ENCODE data around the gene SNX30. TPM values are rescaled to one million over a fixed set of nuclear protein-coding genes. Genes with fewer than 3 reads are reported as not detected.

The SNX30 gene, protein sequence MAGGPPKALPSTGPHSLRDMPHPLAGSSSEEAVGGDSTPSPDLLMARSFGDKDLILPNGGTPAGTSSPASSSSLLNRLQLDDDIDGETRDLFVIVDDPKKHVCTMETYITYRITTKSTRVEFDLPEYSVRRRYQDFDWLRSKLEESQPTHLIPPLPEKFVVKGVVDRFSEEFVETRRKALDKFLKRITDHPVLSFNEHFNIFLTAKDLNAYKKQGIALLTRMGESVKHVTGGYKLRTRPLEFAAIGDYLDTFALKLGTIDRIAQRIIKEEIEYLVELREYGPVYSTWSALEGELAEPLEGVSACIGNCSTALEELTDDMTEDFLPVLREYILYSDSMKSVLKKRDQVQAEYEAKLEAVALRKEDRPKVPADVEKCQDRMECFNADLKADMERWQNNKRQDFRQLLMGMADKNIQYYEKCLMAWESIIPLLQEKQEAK
- total RNA-seq (10 to 100 TPM; 10.8 to 10.9 TPM), polyA plus RNA-seq (1 to 10 TPM in 1 of 2 donors, under 1 TPM in 1; 0.73 to 3.9 TPM)

DNA sequence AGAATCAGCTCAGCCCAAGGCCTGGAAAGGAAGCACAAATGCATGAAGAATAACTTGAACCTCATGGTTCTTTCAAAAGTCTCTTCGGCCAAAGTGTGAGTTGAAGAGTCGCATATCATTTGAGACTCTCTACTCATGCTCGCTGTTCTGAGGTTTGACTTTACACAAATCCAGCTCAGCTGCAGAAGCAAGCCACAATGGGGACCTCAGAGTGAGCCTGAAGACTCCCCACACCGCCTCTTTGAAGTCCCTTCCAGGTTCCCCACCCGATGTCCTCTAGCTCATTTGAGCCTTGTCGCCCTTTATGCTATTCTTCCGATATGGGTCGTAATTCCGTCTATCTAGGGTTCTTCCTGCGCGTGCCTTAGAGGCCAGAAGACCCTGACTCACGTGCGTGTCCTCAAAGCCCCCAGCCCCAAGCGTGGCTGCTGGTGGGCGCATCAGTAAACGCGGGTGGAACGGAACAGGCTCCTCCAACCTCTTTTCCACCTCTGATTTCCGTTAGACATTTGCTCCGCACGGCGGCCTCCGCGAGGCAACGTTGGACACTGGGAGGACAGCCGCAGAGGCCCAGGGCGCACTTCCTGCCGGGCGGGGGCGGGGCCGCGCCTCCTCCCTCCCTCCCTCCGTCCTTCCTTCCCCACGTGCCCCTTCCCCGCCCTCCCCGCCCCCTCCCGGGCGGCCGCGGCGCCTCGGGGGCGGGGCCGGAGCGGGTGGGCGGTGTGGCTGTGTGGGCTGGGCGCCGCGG, at the start of gene SNX30:
TSS of gene SNX30 (plus strand) at position 745 of the 748 bp plus-strand sequence. CDS start 242 bp downstream, outside the sequence.
- ChIA-PET CTCF (ENCODE audit: partially characterized antibody) (interaction anchor here (1.2 to 1.6 kb wide), 3 partner anchors 10 to 35 kb away, joined by 4 to 7 read pairs (median 5); no protein-coding TSS in a partner anchor), POLR2A (ENCODE audit: partially characterized antibody) (interaction anchor here (0.6 to 5.3 kb wide), 9 partner anchors 10 to 1267 kb away, joined by 3 to 63 read pairs (median 6); partner anchors contain the start of genes HSDL2, INIP, KIAA1958 and PTBP3)
- Histone ChIP-seq H3K27me3 (ENCODE audit: insufficient read depth, low read length) (no peaks in the 10 kb centered on the region), H3K36me3 (ENCODE audit: insufficient read depth, low read length) (no peaks in the 10 kb centered on the region), H3K4me3 (ENCODE audit: low read length in 2 of 2) (peak within 1 kb of the TSS; percentile 57 to 77), H3K9me3 (ENCODE audit: control insufficient read depth in 1 of 2, low read length in 2 of 2) (no peaks in the 10 kb centered on the region), H3K4me1 (ENCODE audit: insufficient read depth, low read length) (peaks cover 61% of the 10 kb centered on the region), H3K27ac (ENCODE audit: low read depth, low read length) (peak within 1 kb of the TSS; percentile 67)
- Mint-ChIP-seq H3K4me3 (peak within 1 kb of the TSS; percentile 85 to 93 (median 90)), H3K36me3 (no peaks in the 10 kb centered on the region), H3K27ac (peak within 1 kb of the TSS; percentile 87 to 97 (median 96)), H3K27me3 (no peaks in the 10 kb centered on the region), H3K4me1 (peaks cover 43 to 70% (median 56%) of the 10 kb centered on the region in 4 donors), H3K9me3 (no peaks in the 10 kb centered on the region)
- DNase-seq, result peak; percentile 76 to 84 (median 80)
- intact Hi-C loops (cut with micrococcal nuclease), result loop anchor here (1.0 to 10.0 kb wide), 5 partner anchors 32 to 1115 kb away; partner anchors contain the start of genes DNAJC25, HSDL2, INIP and PTBP3

DNA sequence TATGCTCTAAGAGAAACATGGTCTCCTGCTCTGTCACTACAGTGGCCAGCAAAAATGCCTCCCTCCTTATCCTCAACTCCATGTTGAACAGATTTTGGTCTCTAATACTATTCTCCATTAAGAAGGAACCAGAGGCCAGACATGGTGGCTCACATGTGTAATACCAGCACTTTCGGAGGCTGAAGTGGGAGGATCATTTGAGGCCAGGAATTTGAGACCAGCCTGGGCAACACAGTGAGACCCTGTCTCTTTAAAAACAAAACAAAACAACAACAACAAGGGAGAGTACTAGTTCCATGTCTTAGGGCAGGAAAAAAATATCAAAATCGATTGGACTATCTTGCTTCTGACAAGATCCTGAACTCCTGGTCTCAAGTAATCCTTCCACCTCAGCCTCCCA, 47.3 kb upstream of the SNX30 start:
- Mint-ChIP-seq H3K27ac (peak overlapping the region in 2 of 7 donors; percentile 4 to 37), H3K9me3 (peaks cover 0 to 2% (median 0%) of the 10 kb centered on the region in 8 donors), H3K4me1 (peaks cover 25 to 40% (median 29%) of the 10 kb centered on the region in 4 donors), H3K36me3 (peaks cover 28 to 44% of the 10 kb centered on the region in 2 donors), H3K4me3 (no peak overlapping the region), H3K27me3 (no peaks in the 10 kb centered on the region)
- DNase-seq, result no peak
- Histone ChIP-seq H3K27ac (ENCODE audit: low read depth, low read length) (no peak overlapping the region), H3K4me3 (ENCODE audit: low read length in 2 of 2) (no peak overlapping the region), H3K4me1 (ENCODE audit: insufficient read depth, low read length) (peaks cover 6% of the 10 kb centered on the region), H3K27me3 (ENCODE audit: insufficient read depth, low read length) (no peaks in the 10 kb centered on the region), H3K9me3 (ENCODE audit: control insufficient read depth in 1 of 2, low read length in 2 of 2) (no peaks in the 10 kb centered on the region), H3K36me3 (ENCODE audit: insufficient read depth, low read length) (no peaks in the 10 kb centered on the region)
- intact Hi-C loops (cut with micrococcal nuclease), result no loop called here
- POLR2A ChIA-PET (ENCODE audit: partially characterized antibody), result no interaction called here
- CTCF ChIA-PET (ENCODE audit: partially characterized antibody), result interaction anchor here (1.4 kb wide), 1 partner anchor 90 kb away, joined by 3 read pairs; no protein-coding TSS in a partner anchor

DNA sequence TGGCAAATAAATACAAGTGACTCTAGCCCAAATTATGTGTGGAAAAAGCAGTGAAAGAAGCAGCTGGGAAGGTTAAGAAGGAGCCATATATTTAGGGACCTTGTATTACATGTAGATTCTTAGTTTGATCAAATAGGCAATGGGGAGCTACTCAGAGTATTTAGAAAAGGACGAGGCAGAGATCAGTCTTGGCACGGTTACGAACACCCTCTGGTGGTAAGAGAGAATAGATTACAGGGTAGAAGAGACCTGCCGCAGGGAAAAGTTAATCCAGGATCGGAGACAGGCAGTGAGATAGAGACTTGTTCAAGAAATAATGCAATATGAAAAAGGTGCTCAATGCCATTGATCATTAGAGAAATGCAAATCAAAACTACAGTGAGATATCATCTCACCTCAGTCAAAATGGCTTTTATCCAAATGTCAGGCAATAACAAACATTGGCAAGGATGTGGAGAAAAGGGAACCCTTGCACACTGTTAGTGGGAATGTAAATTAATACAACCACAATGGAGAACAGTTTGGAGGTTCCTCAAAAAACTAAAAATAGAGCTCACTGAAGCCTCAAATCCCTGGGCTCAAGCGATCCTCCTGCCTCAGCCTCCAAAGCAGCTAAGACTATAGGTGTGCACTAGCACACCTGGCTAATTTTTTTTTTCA, 44.7 kb upstream of the SNX30 start:
- H3K4me1 Mint-ChIP-seq, result peaks cover 21 to 35% (median 23%) of the 10 kb centered on the region in 4 donors
- H3K27ac Mint-ChIP-seq, result peak overlapping the region in 3 of 7 donors; percentile 32 to 87 (median 38)
- Histone ChIP-seq H3K27ac (ENCODE audit: low read depth, low read length) (no peak overlapping the region), H3K4me3 (ENCODE audit: low read length in 2 of 2) (no peak overlapping the region), H3K36me3 (ENCODE audit: insufficient read depth, low read length) (no peaks in the 10 kb centered on the region), H3K4me1 (ENCODE audit: insufficient read depth, low read length) (no peaks in the 10 kb centered on the region), H3K9me3 (ENCODE audit: control insufficient read depth in 1 of 2, low read length in 2 of 2) (no peaks in the 10 kb centered on the region), H3K27me3 (ENCODE audit: insufficient read depth, low read length) (no peaks in the 10 kb centered on the region)
- intact Hi-C loops (cut with micrococcal nuclease), result no loop called here
- no peaks in the 10 kb centered on the region for H3K27me3 Mint-ChIP-seq
- POLR2A ChIA-PET (ENCODE audit: partially characterized antibody), result no interaction called here
- H3K4me3 Mint-ChIP-seq, result no peak overlapping the region
- no peak for DNase-seq
- H3K9me3 Mint-ChIP-seq, result peaks cover 0 to 2% (median 0%) of the 10 kb centered on the region in 8 donors
- H3K36me3 Mint-ChIP-seq, result peaks cover 29 to 47% of the 10 kb centered on the region in 2 donors
- CTCF ChIA-PET (ENCODE audit: partially characterized antibody), result no interaction called here

DNA sequence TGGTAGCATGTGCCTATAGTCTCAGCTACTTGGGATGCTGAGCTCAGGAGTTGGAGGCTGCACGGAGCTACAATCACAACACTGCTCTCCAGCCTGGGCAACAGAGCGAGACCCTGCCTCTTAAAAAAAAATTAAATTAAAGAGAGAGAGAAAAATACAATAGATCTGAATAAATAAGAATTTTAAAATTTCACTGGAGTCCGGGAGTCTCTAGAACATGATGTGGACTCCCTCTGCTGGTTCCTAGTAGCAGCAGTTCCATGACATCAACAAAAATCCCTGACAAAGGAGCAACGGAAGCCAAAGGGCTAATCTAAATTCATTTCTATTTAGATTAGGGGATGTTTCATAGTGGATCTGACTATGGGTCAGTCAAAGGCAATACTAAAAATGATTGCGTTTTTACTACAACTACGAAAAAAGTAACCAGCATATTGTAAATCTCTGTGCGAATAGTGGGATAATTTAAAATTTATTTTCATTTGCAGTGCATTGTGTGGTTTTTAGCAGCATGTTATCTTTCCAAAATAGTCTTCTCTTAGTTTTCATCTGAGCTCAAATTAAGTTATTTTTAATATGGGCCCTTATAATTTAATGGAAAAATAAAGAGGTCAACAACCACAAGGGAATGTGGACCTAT, 39.4 kb upstream of the SNX30 start:
- DNase-seq, result no peak
- Mint-ChIP-seq H3K27ac (no peak overlapping the region), H3K9me3 (peaks cover 0 to 2% (median 0%) of the 10 kb centered on the region in 8 donors), H3K4me3 (no peak overlapping the region), H3K36me3 (peaks cover 35 to 41% of the 10 kb centered on the region in 2 donors), H3K27me3 (no peaks in the 10 kb centered on the region), H3K4me1 (peaks cover 20 to 61% (median 26%) of the 10 kb centered on the region in 4 donors)
- intact Hi-C loops (cut with micrococcal nuclease), result loop anchor here (10.0 kb wide), 1 partner anchor 536 kb away; the partner anchor contains the start of gene SUSD1
- Histone ChIP-seq H3K9me3 (ENCODE audit: control insufficient read depth in 1 of 2, low read length in 2 of 2) (no peaks in the 10 kb centered on the region), H3K27me3 (ENCODE audit: insufficient read depth, low read length) (no peaks in the 10 kb centered on the region), H3K4me1 (ENCODE audit: insufficient read depth, low read length) (peaks cover 12% of the 10 kb centered on the region), H3K4me3 (ENCODE audit: low read length in 2 of 2) (no peak overlapping the region), H3K27ac (ENCODE audit: low read depth, low read length) (no peak overlapping the region), H3K36me3 (ENCODE audit: insufficient read depth, low read length) (peaks cover 6% of the 10 kb centered on the region)
- ChIA-PET CTCF (ENCODE audit: partially characterized antibody) (interaction anchor here (0.7 to 1.2 kb wide), 2 partner anchors 54 to 625 kb away, joined by 3 read pairs; no protein-coding TSS in a partner anchor), POLR2A (ENCODE audit: partially characterized antibody) (no interaction called here)

DNA sequence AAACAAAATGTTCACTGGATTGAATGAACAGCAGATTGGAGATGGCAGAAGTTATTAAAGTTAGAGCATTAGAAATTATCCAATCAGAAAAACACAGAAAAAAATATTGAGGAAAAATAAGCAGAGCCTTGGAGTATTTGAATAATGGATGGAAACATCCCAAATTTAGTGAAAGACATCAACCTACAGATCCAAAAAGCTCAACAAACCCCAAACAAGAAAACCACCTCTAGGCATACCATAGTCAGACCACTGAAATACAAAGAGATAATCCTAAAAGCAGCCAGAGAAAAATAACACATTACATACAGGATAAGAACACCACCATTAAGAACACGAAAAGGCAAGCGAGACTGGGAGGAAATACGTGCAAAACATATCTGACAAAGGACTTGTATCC, 37.9 kb upstream of the SNX30 start:
- H3K36me3 ChIP-seq (ENCODE audit: insufficient read depth, low read length), result peaks cover 6% of the 10 kb centered on the region
- Mint-ChIP-seq H3K4me3 (peak overlapping the region in 2 of 8 donors; percentile 18 to 31), H3K27me3 (no peaks in the 10 kb centered on the region), H3K36me3 (peaks cover 38 to 41% of the 10 kb centered on the region in 2 donors), H3K4me1 (peaks cover 27 to 67% (median 31%) of the 10 kb centered on the region in 4 donors), H3K9me3 (peaks cover 0 to 2% (median 0%) of the 10 kb centered on the region in 8 donors), H3K27ac (peak overlapping the region in 2 of 7 donors; percentile 36 to 51)
- H3K9me3 ChIP-seq (ENCODE audit: control insufficient read depth in 1 of 2, low read length in 2 of 2), result no peaks in the 10 kb centered on the region
- no peak overlapping the region for H3K27ac ChIP-seq (ENCODE audit: low read depth, low read length)
- no peak overlapping the region for H3K4me3 ChIP-seq (ENCODE audit: low read length in 2 of 2)
- no peaks in the 10 kb centered on the region for H3K27me3 ChIP-seq (ENCODE audit: insufficient read depth, low read length)
- ChIA-PET CTCF (ENCODE audit: partially characterized antibody) (interaction anchor here (1.0 kb wide), 1 partner anchor 269 kb away, joined by 3 read pairs; no protein-coding TSS in a partner anchor), POLR2A (ENCODE audit: partially characterized antibody) (no interaction called here)
- DNase-seq, result no peak
- peaks cover 26% of the 10 kb centered on the region for H3K4me1 ChIP-seq (ENCODE audit: insufficient read depth, low read length)
- intact Hi-C loops (cut with micrococcal nuclease), result loop anchor here (10.0 kb wide), 1 partner anchor 538 kb away; the partner anchor contains the start of gene SUSD1

Measured in CD4-positive, alpha-beta memory T cell (primary cell).